Activated CD8-positive, alpha-beta T cell treated with anti-CD3 and anti-CD28 coated beads for 36 hours (primary cell): ENCODE results near the gene CLEC12A. TPM values are rescaled to one million over a fixed set of nuclear protein-coding genes. Genes with fewer than 3 reads are reported as not detected.
"Not testable (repeated sequence)": the region's sequence is repeated elsewhere in the genome, so short reads cannot be mapped to it uniquely, and the experiment has no call there.

Experiments
- ATAC-seq: fragments of 200-7000 bp; cut with Tn5 transposase; one replicate; pipeline ENCODE4 v1.10.0; 2021; ENCODE audit warnings: mild to moderate bottlenecking, moderate library complexity
- CTCF ChIA-PET: fragments of 350-600 bp; sonication (Branson Sonifier 250); formaldehyde crosslinking; loops from one replicate; lab custom pipeline; 2021; ENCODE audit warnings: antibody characterized with exemption; lab: Charles Lee
- POLR2A ChIA-PET: fragments of 350-600 bp; sonication (Branson Sonifier 250); formaldehyde crosslinking; loops from one replicate; lab custom pipeline; 2021; ENCODE audit warnings: antibody characterized with exemption; lab: Charles Lee
- DNase-seq: peaks from one replicate; pipeline ENCODE4 v3.0.0-alpha.2; 2020
- H3K27ac Mint-ChIP-seq: one replicate; pipeline ENCODE4 v1.8.0; 2021; ENCODE audit warnings: mild to moderate bottlenecking, mixed read lengths
- H3K27me3 Mint-ChIP-seq: one replicate; pipeline ENCODE4 v1.8.0; 2021; ENCODE audit warnings: mixed read lengths
- H3K36me3 Mint-ChIP-seq: one replicate; pipeline ENCODE4 v1.8.0; 2021; ENCODE audit warnings: low read depth, mixed read lengths
- H3K4me1 Mint-ChIP-seq: one replicate; pipeline ENCODE4 v1.8.0; 2021; ENCODE audit warnings: low read depth, mixed read lengths
- H3K4me3 Mint-ChIP-seq: one replicate; pipeline ENCODE4 v1.8.0; 2021; ENCODE audit warnings: mild to moderate bottlenecking, moderate library complexity, mixed read lengths
- H3K9me3 Mint-ChIP-seq: one replicate; pipeline ENCODE4 v1.8.0; 2021; ENCODE audit warnings: mixed read lengths
- CTCF ChIP-seq: fragments of 200-600 bp; IDR thresholded peaks from one replicate; pipeline ENCODE4 v1.8.0; 2022; ENCODE audit warnings: antibody characterized with exemption, mild to moderate bottlenecking
- intact Hi-C: fragments of 100-400 bp; cut with micrococcal nuclease; formaldehyde crosslinking; loops from one replicate; pipeline ENCODE4 v1.10.0; 2022
- total RNA-seq, 2 experiments: library from RNA; stranded (reverse); gene quantifications; one replicate each; pipeline ENCODE4 v1.2.3, GENCODE V29; 2021

CLEC12A gene
- total RNA-seq, 2 experiments from 2014 or later, result 0.47 TPM

- no peaks in the 10 kb centered on the region for H3K4me1 Mint-ChIP-seq
- peaks cover 3% of the 10 kb centered on the region for H3K27me3 Mint-ChIP-seq
- ChIA-PET POLR2A (no interaction called here), CTCF (interaction anchor here (0.9 to 1.1 kb wide), 2 partner anchors 13 to 208 kb away, joined by 3 read pairs; no protein-coding TSS in a partner anchor)
- intact Hi-C loops, result no loop called here
- no peaks in the 10 kb centered on the region for H3K36me3 Mint-ChIP-seq
- ATAC-seq (no peak), DNase-seq (no peak)
- no peak overlapping the region for H3K4me3 Mint-ChIP-seq
- H3K27ac Mint-ChIP-seq, result no peak overlapping the region
- H3K9me3 Mint-ChIP-seq, result no peaks in the 10 kb centered on the region
- no peak for TF ChIP-seq CTCF
Measured at GRCh38 chr12:10021342-10021741, 50.1 kb downstream of the CLEC12A start.

- no peak for TF ChIP-seq CTCF
- ChIA-PET CTCF (no interaction called here), POLR2A (no interaction called here)
- no peak overlapping the region for H3K27ac Mint-ChIP-seq
- no peaks in the 10 kb centered on the region for H3K36me3 Mint-ChIP-seq
- H3K4me3 Mint-ChIP-seq, result no peak overlapping the region
- H3K27me3 Mint-ChIP-seq, result no peaks in the 10 kb centered on the region
- H3K9me3 Mint-ChIP-seq, result no peaks in the 10 kb centered on the region
- DNase-seq (no peak), ATAC-seq (no peak)
- H3K4me1 Mint-ChIP-seq, result no peaks in the 10 kb centered on the region
- intact Hi-C loops, result no loop called here
Measured at GRCh38 chr12:10025236-10025635, 54.0 kb downstream of the CLEC12A start.

- DNase-seq, ATAC-seq, H3K36me3 Mint-ChIP-seq, H3K4me3 Mint-ChIP-seq, H3K27ac Mint-ChIP-seq, H3K4me1 Mint-ChIP-seq, intact Hi-C loops, H3K9me3 Mint-ChIP-seq, POLR2A ChIA-PET, H3K27me3 Mint-ChIP-seq: not testable (repeated sequence)
- CTCF ChIA-PET, result interaction anchor here (1.3 kb wide), 1 partner anchor 12 kb away, joined by 3 read pairs; no protein-coding TSS in a partner anchor
Measured at GRCh38 chr12:10026666-10027065, 55.5 kb downstream of the CLEC12A start.

- no peak overlapping the region for H3K27ac Mint-ChIP-seq
- H3K27me3 Mint-ChIP-seq, result no peaks in the 10 kb centered on the region
- ChIA-PET POLR2A (no interaction called here), CTCF (no interaction called here)
- no peaks in the 10 kb centered on the region for H3K36me3 Mint-ChIP-seq
- ATAC-seq (no peak), DNase-seq (no peak)
- intact Hi-C loops, result no loop called here
- H3K4me3 Mint-ChIP-seq, result no peak overlapping the region
- TF ChIP-seq CTCF, result no peak
- no peaks in the 10 kb centered on the region for H3K4me1 Mint-ChIP-seq
- no peaks in the 10 kb centered on the region for H3K9me3 Mint-ChIP-seq
Measured at GRCh38 chr12:10027311-10027710, 56.1 kb downstream of the CLEC12A start.

GRCh38 chr12:10027721-10028120 lies 56.5 kb downstream of the CLEC12A start:
- Mint-ChIP-seq H3K27ac (no peak overlapping the region), H3K4me1 (no peaks in the 10 kb centered on the region), H3K36me3 (no peaks in the 10 kb centered on the region), H3K9me3 (no peaks in the 10 kb centered on the region), H3K27me3 (no peaks in the 10 kb centered on the region), H3K4me3 (no peak overlapping the region)
- DNase-seq (no peak), ATAC-seq (no peak)
- ChIA-PET CTCF (no interaction called here), POLR2A (no interaction called here)
- TF ChIP-seq CTCF, result no peak
- intact Hi-C loops, result no loop called here

- no peaks in the 10 kb centered on the region for H3K9me3 Mint-ChIP-seq
- H3K4me1 Mint-ChIP-seq, result no peaks in the 10 kb centered on the region
- DNase-seq (no peak), ATAC-seq (no peak)
- intact Hi-C loops, result loop anchor here (5.0 kb wide), 1 partner anchor 112 kb away; no protein-coding TSS in a partner anchor
- no peak within 1 kb of the TSS for H3K27ac Mint-ChIP-seq
- TF ChIP-seq CTCF, result no peak
- ChIA-PET CTCF (interaction anchor here (0.7 kb wide), 1 partner anchor 109 kb away, joined by 4 read pairs; no protein-coding TSS in a partner anchor), POLR2A (no interaction called here)
- H3K36me3 Mint-ChIP-seq, result no peaks in the 10 kb centered on the region
- H3K4me3 Mint-ChIP-seq, result no peak within 1 kb of the TSS
- no peaks in the 10 kb centered on the region for H3K27me3 Mint-ChIP-seq
Measured at GRCh38 chr12:10030446-10030845, 59.2 kb downstream of the CLEC12A start, which contains the start of gene CLEC9A. Gene CLEC9A, plus strand, starts transcription at chr12:10030682. Its CDS starts 22,006 bp downstream, at chr12:10052688.
